ENCODE data around the gene CFAP20. TPM values are rescaled to one million over a fixed set of nuclear protein-coding genes. Genes with fewer than 3 reads are reported as not detected.

Gene CFAP20
- total and polyA plus RNA-seq, 2 of the 13 experiments (the other 11 are each of a cell fraction or from before 2014, with no cell fraction given), result 73.1 to 87.4 TPM

DNA sequence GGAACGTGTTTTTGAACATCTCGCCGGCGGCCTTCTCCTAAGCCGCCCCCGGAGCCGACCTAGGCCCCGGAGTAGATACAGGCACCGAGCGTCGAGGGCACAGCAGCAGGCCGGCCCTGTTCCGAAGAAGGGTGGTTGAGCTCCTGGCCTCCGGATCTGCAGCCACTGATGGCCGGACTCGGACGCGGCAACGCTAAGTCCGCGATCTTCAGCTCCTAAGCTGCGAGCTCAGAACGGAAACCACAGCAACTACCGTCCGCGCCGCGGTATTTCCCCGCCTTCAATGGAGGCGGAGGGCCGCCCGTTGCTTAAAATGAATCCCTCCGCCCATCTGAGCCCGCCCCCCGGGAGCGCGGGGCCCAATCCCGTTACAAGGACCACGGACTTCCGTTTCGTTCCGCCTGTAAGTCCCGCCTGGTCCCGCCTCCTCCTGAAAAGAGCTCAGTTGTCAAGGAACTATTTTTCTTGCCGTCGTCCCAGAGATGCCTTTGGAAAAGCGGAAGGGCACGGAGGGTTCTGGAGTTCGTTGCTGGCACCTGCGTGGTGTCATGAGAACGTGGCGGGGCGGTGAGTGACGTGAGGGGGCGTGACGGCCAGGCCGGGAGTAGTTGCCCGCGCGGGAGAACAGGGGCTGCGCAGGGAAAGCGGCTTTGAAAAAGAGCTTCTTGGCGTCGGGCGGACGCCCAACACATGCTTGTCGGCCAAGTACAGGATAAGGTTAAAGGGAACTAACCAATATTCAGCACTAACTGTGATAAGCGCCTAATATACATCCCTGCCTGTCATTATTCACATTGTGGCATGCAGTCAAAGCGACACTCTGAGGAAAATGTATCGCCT lies at the start of gene CFAP20 (continued):
- TF ChIP-seq, protein P1, sequence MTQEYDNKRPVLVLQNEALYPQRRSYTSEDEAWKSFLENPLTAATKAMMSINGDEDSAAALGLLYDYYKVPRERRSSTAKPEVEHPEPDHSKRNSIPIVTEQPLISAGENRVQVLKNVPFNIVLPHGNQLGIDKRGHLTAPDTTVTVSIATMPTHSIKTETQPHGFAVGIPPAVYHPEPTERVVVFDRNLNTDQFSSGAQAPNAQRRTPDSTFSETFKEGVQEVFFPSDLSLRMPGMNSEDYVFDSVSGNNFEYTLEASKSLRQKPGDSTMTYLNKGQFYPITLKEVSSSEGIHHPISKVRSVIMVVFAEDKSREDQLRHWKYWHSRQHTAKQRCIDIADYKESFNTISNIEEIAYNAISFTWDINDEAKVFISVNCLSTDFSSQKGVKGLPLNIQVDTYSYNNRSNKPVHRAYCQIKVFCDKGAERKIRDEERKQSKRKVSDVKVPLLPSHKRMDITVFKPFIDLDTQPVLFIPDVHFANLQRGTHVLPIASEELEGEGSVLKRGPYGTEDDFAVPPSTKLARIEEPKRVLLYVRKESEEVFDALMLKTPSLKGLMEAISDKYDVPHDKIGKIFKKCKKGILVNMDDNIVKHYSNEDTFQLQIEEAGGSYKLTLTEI (CRISPR knock-in tag; conservative IDR thresholded peaks at IDR 0.05), result no peak
- TF ChIP-seq ZNF749 (CRISPR knock-in tag; IDR thresholded peaks at IDR 0.05; ENCODE audit: borderline replicate concordance), result no peak
- TF ChIP-seq, protein P2, sequence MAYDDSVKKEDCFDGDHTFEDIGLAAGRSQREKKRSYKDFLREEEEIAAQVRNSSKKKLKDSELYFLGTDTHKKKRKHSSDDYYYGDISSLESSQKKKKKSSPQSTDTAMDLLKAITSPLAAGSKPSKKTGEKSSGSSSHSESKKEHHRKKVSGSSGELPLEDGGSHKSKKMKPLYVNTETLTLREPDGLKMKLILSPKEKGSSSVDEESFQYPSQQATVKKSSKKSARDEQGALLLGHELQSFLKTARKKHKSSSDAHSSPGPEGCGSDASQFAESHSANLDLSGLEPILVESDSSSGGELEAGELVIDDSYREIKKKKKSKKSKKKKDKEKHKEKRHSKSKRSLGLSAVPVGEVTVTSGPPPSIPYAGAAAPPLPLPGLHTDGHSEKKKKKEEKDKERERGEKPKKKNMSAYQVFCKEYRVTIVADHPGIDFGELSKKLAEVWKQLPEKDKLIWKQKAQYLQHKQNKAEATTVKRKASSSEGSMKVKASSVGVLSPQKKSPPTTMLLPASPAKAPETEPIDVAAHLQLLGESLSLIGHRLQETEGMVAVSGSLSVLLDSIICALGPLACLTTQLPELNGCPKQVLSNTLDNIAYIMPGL (CRISPR knock-in tag; IDR thresholded peaks at IDR 0.05; ENCODE audit: borderline replicate concordance in 1 of 2, low read depth in 1 of 2), result peak; percentile 94 to 97; a peak in 3 of 4 replicates
- TF ChIP-seq RBAK (CRISPR knock-in tag; IDR thresholded peaks at IDR 0.05), result 0 out of 2 replicates have a peak, but pooled peaks have one; percentile 52
- peak; percentile 94 for TF ChIP-seq ZNF816 (CRISPR knock-in tag; IDR thresholded peaks at IDR 0.05; ENCODE audit: borderline replicate concordance)
- TF ChIP-seq, protein P3, sequence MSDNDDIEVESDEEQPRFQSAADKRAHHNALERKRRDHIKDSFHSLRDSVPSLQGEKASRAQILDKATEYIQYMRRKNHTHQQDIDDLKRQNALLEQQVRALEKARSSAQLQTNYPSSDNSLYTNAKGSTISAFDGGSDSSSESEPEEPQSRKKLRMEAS (IDR thresholded peaks at IDR 0.05), result peak; percentile 99
- TF ChIP-seq ZNF256 (CRISPR knock-in tag; conservative IDR thresholded peaks at IDR 0.05), result peak; percentile 70
- peak; percentile 11; the same call in 1 of the 2 replicates for TF ChIP-seq ZNF121 (CRISPR knock-in tag; IDR thresholded peaks at IDR 0.05)
- TF ChIP-seq ZNF441 (CRISPR knock-in tag; IDR thresholded peaks at IDR 0.05; ENCODE audit: borderline replicate concordance), result no peak; the same call in 1 of the 2 replicates
- TF ChIP-seq, protein P4, sequence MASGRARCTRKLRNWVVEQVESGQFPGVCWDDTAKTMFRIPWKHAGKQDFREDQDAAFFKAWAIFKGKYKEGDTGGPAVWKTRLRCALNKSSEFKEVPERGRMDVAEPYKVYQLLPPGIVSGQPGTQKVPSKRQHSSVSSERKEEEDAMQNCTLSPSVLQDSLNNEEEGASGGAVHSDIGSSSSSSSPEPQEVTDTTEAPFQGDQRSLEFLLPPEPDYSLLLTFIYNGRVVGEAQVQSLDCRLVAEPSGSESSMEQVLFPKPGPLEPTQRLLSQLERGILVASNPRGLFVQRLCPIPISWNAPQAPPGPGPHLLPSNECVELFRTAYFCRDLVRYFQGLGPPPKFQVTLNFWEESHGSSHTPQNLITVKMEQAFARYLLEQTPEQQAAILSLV (CRISPR knock-in tag; IDR thresholded peaks at IDR 0.05; ENCODE audit: borderline replicate concordance), result peak; percentile 96
- peak; percentile 73; the same call in 1 of the 2 replicates for TF ChIP-seq ZNF331 (CRISPR knock-in tag; IDR thresholded peaks at IDR 0.05)
- TF ChIP-seq, protein P5, sequence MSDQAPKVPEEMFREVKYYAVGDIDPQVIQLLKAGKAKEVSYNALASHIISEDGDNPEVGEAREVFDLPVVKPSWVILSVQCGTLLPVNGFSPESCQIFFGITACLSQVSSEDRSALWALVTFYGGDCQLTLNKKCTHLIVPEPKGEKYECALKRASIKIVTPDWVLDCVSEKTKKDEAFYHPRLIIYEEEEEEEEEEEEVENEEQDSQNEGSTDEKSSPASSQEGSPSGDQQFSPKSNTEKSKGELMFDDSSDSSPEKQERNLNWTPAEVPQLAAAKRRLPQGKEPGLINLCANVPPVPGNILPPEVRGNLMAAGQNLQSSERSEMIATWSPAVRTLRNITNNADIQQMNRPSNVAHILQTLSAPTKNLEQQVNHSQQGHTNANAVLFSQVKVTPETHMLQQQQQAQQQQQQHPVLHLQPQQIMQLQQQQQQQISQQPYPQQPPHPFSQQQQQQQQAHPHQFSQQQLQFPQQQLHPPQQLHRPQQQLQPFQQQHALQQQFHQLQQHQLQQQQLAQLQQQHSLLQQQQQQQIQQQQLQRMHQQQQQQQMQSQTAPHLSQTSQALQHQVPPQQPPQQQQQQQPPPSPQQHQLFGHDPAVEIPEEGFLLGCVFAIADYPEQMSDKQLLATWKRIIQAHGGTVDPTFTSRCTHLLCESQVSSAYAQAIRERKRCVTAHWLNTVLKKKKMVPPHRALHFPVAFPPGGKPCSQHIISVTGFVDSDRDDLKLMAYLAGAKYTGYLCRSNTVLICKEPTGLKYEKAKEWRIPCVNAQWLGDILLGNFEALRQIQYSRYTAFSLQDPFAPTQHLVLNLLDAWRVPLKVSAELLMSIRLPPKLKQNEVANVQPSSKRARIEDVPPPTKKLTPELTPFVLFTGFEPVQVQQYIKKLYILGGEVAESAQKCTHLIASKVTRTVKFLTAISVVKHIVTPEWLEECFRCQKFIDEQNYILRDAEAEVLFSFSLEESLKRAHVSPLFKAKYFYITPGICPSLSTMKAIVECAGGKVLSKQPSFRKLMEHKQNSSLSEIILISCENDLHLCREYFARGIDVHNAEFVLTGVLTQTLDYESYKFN (CRISPR knock-in tag; conservative IDR thresholded peaks at IDR 0.05), result peak; percentile 82
- TF ChIP-seq, protein P6, sequence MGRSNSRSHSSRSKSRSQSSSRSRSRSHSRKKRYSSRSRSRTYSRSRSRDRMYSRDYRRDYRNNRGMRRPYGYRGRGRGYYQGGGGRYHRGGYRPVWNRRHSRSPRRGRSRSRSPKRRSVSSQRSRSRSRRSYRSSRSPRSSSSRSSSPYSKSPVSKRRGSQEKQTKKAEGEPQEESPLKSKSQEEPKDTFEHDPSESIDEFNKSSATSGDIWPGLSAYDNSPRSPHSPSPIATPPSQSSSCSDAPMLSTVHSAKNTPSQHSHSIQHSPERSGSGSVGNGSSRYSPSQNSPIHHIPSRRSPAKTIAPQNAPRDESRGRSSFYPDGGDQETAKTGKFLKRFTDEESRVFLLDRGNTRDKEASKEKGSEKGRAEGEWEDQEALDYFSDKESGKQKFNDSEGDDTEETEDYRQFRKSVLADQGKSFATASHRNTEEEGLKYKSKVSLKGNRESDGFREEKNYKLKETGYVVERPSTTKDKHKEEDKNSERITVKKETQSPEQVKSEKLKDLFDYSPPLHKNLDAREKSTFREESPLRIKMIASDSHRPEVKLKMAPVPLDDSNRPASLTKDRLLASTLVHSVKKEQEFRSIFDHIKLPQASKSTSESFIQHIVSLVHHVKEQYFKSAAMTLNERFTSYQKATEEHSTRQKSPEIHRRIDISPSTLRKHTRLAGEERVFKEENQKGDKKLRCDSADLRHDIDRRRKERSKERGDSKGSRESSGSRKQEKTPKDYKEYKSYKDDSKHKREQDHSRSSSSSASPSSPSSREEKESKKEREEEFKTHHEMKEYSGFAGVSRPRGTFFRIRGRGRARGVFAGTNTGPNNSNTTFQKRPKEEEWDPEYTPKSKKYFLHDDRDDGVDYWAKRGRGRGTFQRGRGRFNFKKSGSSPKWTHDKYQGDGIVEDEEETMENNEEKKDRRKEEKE (IDR thresholded peaks at IDR 0.05), result no peak
- TF ChIP-seq, protein P7, sequence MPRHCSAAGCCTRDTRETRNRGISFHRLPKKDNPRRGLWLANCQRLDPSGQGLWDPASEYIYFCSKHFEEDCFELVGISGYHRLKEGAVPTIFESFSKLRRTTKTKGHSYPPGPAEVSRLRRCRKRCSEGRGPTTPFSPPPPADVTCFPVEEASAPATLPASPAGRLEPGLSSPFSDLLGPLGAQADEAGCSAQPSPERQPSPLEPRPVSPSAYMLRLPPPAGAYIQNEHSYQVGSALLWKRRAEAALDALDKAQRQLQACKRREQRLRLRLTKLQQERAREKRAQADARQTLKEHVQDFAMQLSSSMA (CRISPR knock-in tag; IDR thresholded peaks at IDR 0.05), result peak; percentile 99

Measured in HepG2 (cell line).